Vagina (tissue), 2 donors: ENCODE results near the gene STARD13.

Experiments used
- CTCF ChIP-seq, 3 experiments: fragments of 450-650 bp in 2 of 3; fragments of 200-600 bp in 1 of 3; sonication (generic) in 1 of 3; IDR thresholded peaks; one replicate each; pipeline ENCODE4 v1.5.1; 2017 to 2019; ENCODE audit warnings: antibody characterized with exemption in 3 of 3, mild to moderate bottlenecking in 2 of 3, moderate library complexity in 2 of 3
- POLR2A ChIP-seq, 2 donors: fragments of 450-650 bp; IDR thresholded peaks; one replicate each; pipeline ENCODE4 v1.6.1; 2017; ENCODE audit warnings: antibody characterized with exemption in 2 of 2, mild to moderate bottlenecking in 2 of 2, moderate library complexity in 2 of 2

GRCh38 chr13:33310245-33311038, 24.9 kb upstream of the STARD13 start:
- TF ChIP-seq CTCF (IDR thresholded peaks at IDR 0.05) (no peak), POLR2A (IDR thresholded peaks at IDR 0.05) (no peak)
